NCI-H226 (cell line): ENCODE measurements around the gene TRIM2.
A peak's percentile ranks its signal among the peaks of the same experiment; 100 is the strongest.

Source experiments
- DNase-seq: peaks from one replicate; pipeline ENCODE4 v3.0.0-alpha.2; 2015

The TRIM2 gene

GRCh38 chr4:153283260-153283659 lies 79.0 kb downstream of the TRIM2 start:
- no peak for DNase-seq

DNA sequence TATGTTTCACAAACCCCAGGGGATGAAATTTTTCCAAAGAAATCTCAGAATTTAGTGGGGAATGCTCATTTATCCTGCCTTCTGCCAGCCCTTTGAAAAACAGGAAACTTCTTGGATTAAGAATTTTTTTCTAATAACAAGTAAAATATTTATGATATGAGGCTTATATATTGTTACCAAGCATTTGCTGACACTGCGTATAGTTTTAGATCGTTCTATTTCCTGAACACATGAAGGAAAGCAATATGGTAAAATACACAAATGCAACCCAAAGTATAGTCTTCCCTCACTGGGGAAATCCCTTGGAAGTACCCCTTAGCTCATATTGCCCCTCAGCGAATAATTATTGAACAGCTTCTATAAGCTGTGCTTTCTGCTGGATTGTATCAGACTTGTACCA lies 85.9 kb downstream of the TRIM2 start:
- no peak for DNase-seq

DNA sequence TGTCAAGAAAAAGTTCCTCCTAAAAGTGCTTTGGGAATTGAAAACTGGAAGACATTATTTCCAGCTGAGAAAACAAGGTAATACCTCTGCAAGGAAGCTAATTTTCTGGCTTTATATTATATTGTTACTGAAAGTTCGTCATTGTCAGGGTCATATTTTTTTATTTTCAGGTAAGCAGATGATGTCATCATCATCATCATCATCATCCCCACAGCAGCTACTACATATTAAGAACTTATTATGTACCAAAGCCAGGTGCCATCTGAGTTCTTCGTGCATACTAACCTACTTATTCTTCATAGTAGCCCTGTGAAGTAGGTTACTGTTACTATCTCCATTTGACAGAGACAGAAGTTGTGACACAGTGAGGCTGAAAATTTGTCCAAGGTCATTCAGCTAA lies 87.3 kb downstream of the TRIM2 start:
- no peak for DNase-seq

GRCh38 chr4:153292897-153293741 lies 88.9 kb downstream of the TRIM2 start:
- no peak for DNase-seq

GRCh38 chr4:153293742-153294057 lies 89.5 kb downstream of the TRIM2 start:
- no peak for DNase-seq

DNA sequence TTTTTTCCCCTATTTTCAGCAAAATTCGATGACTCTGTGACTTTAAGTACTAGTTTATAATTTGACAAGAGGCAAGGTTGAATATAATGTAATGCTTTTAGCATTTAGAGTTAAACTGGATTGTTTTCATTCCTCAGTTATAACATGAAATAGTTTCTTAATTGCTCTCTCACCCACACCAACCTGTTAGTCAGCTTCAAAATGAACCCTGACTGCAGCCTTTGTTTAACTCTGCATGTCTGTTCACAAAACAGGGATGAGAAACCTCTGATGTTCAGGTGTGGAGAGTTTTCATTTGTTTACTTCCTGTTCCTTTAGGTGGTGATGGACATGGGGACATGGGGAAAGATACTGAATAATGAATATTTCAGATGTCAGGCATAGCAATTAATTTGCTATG lies 90.4 kb downstream of the TRIM2 start:
- no peak for DNase-seq

GRCh38 chr4:153295131-153295755 lies 91.0 kb downstream of the TRIM2 start:
- DNase-seq: no peak

DNA sequence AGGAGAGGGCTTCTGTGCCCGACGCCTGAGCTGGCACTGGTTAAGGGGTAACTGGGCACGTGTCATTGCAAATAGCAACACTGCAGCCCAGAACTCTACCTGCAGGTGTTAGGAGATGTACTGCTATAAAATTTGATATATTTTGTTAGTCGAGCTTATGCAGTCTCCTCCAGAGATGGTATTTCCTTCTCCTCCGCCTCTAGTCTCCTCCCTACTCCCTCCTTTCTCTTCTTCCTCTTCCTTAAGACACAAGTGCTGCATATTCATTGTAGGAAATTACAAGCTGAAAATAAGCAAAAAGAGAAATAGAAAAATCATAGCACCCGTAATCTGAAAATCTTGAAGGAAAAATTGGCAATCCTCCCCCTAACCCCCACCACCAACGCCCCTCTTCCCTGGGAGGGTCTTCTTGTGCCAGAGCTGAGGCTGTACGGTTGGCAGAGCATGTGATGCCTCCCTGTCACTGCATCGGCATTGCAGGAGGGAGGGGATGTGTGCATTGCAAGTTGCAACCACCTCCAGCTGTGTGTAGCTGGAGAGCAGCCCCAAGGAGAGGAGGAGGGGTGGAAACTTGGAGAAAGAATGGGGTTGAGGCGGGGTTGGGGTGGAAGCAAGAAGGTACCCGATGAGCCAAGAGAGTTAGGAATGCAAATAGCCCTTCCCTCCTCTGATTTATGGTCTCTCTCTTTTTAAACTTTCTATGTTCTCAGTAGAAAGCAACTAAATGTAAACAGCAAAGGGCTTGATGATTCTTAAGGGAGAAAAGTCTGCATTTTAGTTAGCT lies 92.0 kb downstream of the TRIM2 start:
- no peak for DNase-seq

DNA sequence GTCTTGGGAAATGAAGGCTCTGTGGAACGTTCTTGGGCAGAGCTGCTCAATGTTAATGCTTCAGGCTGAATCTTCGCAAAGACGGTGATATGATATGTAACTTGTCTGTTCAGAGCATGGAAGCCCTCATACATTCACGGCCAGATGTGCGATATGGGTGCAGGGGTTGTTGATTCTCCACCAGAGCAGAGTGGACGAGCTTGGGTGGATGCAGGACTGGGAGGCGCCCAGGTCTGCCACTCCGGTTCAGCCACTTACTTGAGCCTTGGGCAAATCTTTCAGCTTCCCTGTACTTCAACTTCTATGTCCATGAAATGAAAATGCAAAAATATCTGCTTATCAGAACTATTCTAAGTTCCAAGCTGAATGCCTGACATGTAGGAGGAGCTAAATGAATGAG lies 92.9 kb downstream of the TRIM2 start:
- DNase-seq: no peak

- no peak for DNase-seq
Measured at GRCh38 chr4:153310793-153311192, 106.5 kb downstream of the TRIM2 start.

DNA sequence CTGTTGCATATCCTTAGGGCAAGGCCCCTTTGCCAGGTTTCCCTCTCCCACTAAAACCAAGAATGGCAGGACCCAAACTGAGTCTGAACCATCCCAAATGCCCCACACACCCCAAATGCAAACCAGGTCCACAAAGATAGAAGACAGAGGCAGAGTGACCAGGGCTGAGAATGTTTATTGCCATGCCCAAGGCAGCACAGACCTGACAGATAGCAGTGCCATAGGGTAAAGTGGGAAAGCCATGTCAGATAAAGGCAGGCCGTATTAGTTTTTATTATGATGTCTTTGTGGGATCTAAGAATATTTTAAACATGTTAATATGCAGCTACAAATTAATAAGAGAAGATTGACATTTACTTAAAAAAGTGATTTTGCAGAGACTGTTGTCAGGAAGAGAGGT lies 110.7 kb downstream of the TRIM2 start:
- DNase-seq: no peak

DNA sequence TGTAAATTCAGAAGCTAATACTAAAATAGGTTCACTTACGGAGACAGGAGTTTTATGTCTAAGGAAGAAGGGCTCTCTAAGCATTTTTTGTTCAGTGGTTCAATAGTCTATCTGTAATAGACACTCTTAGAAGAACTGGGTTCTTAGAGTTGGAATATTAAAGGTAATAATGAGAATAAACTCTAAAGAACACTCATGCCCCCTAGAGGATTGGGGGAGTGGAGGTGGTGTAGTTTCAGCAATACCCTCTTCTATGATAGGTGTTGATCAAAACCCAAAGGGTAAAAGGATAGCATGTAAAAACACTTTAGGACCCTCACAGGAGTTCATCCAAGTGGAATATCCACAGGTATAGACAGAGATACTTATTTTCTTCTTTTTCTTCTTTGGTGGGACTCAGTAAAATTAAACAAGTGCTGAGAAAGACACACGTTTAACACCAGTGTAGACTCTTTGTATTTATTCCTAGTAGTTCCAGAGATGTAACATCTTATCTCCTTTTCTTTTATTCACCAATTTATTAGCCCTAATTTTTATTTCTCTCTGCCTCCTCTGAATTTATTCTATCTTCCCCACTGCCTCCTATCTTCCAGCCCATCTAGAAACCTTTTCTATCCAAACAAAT lies 114.6 kb downstream of the TRIM2 start:
- no peak for DNase-seq

- no peak for DNase-seq
Measured at GRCh38 chr4:153322791-153323190, 118.5 kb downstream of the TRIM2 start.

DNA sequence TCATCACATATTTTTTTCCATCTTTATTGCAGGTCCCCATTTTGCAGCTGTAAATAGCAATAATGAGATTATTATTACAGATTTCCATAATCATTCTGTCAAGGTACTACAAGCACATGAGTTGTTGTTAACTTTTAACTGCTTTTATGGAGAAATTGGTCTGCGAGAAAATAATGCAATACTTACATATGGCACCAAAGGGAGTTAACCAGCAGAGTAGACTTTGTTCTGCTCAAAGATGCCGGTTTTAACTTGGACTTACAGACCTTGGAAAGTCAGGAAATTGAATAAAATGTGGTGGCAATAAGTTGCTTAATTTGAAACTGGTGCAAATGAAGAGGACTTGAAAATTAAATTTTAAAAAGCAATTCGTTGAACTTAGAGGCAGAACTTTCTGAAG lies 119.8 kb downstream of the TRIM2 start:
- DNase-seq: no peak

DNA sequence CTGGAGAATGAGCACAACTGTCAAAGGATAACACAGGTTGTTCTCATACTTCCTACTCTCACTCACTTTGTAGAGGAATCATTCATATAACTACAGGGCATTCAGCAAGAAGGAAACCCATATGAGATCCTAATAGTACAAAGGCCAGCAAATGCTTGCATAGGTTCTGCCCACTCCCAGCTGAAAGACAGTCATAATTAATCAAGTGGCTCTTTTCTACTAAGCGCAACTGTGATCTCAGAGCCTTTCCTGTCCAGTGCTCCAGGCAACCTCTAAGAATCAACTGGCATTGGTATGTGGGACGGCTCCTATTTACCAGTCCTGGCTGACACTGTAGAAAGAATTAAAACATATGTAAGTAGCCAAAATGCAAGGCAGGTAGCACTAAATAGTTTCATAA lies 121.3 kb downstream of the TRIM2 start:
- DNase-seq: no peak

DNA sequence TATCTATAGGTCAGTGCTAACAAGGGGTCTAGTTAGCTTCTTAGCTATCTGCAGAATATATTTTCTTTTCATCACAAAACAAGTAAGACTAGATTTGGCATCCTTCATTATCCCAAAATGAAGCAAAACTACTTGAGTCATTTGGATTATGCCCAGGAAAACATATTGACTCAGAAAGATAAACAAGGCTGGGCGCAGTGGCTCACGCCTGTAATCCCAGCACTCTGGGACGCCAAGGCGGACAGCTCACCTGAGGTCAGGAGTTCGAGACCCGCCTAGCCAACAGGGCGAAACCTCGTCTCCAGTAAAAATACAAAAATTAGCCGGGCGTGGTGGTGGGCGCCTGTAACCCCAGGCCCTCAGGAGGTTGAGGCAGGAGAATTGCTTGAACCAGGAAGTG lies 122.3 kb downstream of the TRIM2 start:
- no peak for DNase-seq

DNA sequence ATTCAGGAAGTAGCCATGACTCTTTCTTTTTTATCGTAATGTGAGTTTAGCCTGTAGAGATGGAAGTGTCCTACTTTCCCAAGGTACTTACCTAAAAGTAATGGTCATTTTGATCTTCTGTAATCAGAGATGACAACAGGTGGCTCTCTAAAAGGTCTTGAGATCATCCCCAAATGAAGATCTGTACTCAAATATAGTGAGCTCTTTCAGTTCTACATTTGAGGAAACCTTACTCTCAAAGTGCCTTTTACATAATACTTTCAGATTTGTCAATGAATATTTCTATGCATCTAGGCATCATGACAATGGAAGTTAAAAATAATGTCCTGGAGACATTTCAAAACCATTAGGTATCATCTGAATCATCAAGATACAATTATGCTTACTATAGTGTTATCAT lies 123.0 kb downstream of the TRIM2 start:
- DNase-seq: no peak

DNA sequence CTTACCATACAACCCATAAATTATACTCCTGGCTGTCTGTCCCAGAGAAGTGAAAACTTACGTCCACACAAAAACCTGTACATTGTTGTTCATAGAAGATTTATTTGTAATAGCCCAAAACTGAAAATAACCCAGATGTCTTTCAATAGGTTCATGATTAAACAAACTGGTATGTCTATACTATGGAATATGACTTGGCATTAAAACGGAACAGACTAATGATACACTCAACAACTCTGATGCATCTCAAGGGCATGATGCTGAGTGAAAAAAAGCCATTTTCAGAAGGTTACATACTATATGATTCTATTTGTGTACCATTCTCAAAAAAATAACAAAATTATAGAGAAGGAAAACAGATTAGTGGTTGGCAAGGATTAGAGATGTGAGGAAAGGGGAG lies 128.7 kb downstream of the TRIM2 start:
- DNase-seq: no peak

GRCh38 chr4:153333874-153334273 lies 129.6 kb downstream of the TRIM2 start:
- DNase-seq: peak; percentile 17

DNA sequence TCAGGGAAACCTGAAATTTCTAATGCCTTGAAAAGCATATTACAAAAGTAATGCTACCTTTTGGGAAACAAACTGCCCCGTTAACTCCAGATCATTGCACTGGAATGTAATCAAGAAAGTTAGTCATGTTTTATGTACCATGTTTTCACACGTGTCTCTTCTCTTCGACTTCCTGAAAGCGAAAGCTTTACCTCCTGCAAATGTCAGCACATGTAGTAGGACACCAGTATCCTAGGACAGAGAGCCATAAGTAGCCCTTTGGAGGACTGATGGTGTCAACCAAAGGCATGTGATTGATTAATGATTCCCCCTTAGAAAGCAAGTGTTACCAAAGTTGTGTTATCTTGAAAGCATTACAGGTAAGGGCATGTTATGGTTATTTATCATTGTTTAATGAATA lies 131.4 kb downstream of the TRIM2 start:
- no peak for DNase-seq

GRCh38 chr4:153337686-153338085 lies 133.4 kb downstream of the TRIM2 start:
- DNase-seq: no peak

- peak; percentile 70 for DNase-seq
Measured at GRCh38 chr4:153341575-153342090, 137.4 kb downstream of the TRIM2 start.
